Measurements from ENCODE around the gene MYO16. TPM values are rescaled to one million over a fixed set of nuclear protein-coding genes. Genes with fewer than 3 reads are reported as not detected.

The MYO16 gene
- total RNA-seq, 2 donors from 2014 or later = 0.42 TPM; not detected in 1

- no peaks in the 10 kb centered on the region for H3K36me3 ChIP-seq
- TF ChIP-seq CTCF (IDR thresholded peaks at IDR 0.05) = no peak
- no peaks in the 10 kb centered on the region for H3K27me3 ChIP-seq (replicated peaks; ENCODE audit: insufficient read depth)
- ATAC-seq (ENCODE audit: insufficient number of reproducible peaks, low FRiP score, low read depth) (no peak), DNase-seq (ENCODE audit: low spot score) (no peak)
- H3K9me3 ChIP-seq = no peaks in the 10 kb centered on the region
- no peak overlapping the region for H3K27ac ChIP-seq
- no peaks in the 10 kb centered on the region for H3K4me1 ChIP-seq (ENCODE audit: control insufficient read depth in 1 of 2, low read depth in 2 of 2)
- no peak overlapping the region for H3K4me3 ChIP-seq
Measured at GRCh38 chr13:109119896-109120295, 490.5 kb downstream of the MYO16 start.

- Histone ChIP-seq H3K27ac (no peak overlapping the region), H3K27me3 (replicated peaks; ENCODE audit: insufficient read depth) (no peaks in the 10 kb centered on the region), H3K36me3 (no peaks in the 10 kb centered on the region), H3K9me3 (no peaks in the 10 kb centered on the region), H3K4me1 (ENCODE audit: control insufficient read depth in 1 of 2, low read depth in 2 of 2) (no peaks in the 10 kb centered on the region), H3K4me3 (no peak overlapping the region)
- TF ChIP-seq CTCF (IDR thresholded peaks at IDR 0.05) = no peak
- ATAC-seq (ENCODE audit: insufficient number of reproducible peaks, low FRiP score, low read depth) (no peak), DNase-seq (ENCODE audit: low spot score) (no peak)
Measured at GRCh38 chr13:109121826-109122225, 492.4 kb downstream of the MYO16 start.

- Histone ChIP-seq H3K36me3 (no peaks in the 10 kb centered on the region), H3K9me3 (no peaks in the 10 kb centered on the region), H3K27ac (no peak overlapping the region), H3K4me1 (ENCODE audit: control insufficient read depth in 1 of 2, low read depth in 2 of 2) (no peaks in the 10 kb centered on the region), H3K4me3 (no peak overlapping the region), H3K27me3 (replicated peaks; ENCODE audit: insufficient read depth) (no peaks in the 10 kb centered on the region)
- ATAC-seq (ENCODE audit: insufficient number of reproducible peaks, low FRiP score, low read depth) (no peak), DNase-seq (ENCODE audit: low spot score) (no peak)
- no peak for TF ChIP-seq CTCF (IDR thresholded peaks at IDR 0.05)
Measured at GRCh38 chr13:109123971-109124370, 494.6 kb downstream of the MYO16 start.

- DNase-seq (ENCODE audit: low spot score) (no peak), ATAC-seq (ENCODE audit: insufficient number of reproducible peaks, low FRiP score, low read depth) (no peak)
- no peak overlapping the region for H3K27ac ChIP-seq
- no peak for TF ChIP-seq CTCF (IDR thresholded peaks at IDR 0.05)
- H3K9me3 ChIP-seq = no peaks in the 10 kb centered on the region
- H3K36me3 ChIP-seq = no peaks in the 10 kb centered on the region
- H3K4me3 ChIP-seq = no peak overlapping the region
- no peaks in the 10 kb centered on the region for H3K4me1 ChIP-seq (ENCODE audit: control insufficient read depth in 1 of 2, low read depth in 2 of 2)
- H3K27me3 ChIP-seq (replicated peaks; ENCODE audit: insufficient read depth) = no peaks in the 10 kb centered on the region
Measured at GRCh38 chr13:109126178-109126577, 496.8 kb downstream of the MYO16 start.

GRCh38 chr13:109126891-109127641 lies 497.7 kb downstream of the MYO16 start:
- DNase-seq (ENCODE audit: low spot score) (no peak), ATAC-seq (ENCODE audit: insufficient number of reproducible peaks, low FRiP score, low read depth) (no peak)
- Histone ChIP-seq H3K36me3 (no peaks in the 10 kb centered on the region), H3K9me3 (no peaks in the 10 kb centered on the region), H3K4me1 (ENCODE audit: control insufficient read depth in 1 of 2, low read depth in 2 of 2) (peaks cover 0 to 8% of the 10 kb centered on the region in 2 donors), H3K27me3 (replicated peaks; ENCODE audit: insufficient read depth) (no peaks in the 10 kb centered on the region), H3K27ac (no peak overlapping the region), H3K4me3 (no peak overlapping the region)
- TF ChIP-seq CTCF (IDR thresholded peaks at IDR 0.05) = no peak

All from thoracic aorta (tissue), 2 donors.